ENCODE data around the gene EYS.
"Not testable (repeated sequence)": the region's sequence is repeated elsewhere in the genome, so short reads cannot be mapped to it uniquely, and the experiment has no call there.

The EYS gene

GRCh38 chr6:65633501-65633900, 73.5 kb downstream of the EYS start:
- DNase-seq (ENCODE audit: low spot score), result no peak

GRCh38 chr6:65631711-65632110, 75.3 kb downstream of the EYS start:
- DNase-seq (ENCODE audit: low spot score), result no peak

- not testable (repeated sequence) for DNase-seq (ENCODE audit: low spot score)
Observed at GRCh38 chr6:65627434-65627999, 79.5 kb downstream of the EYS start.

- DNase-seq (ENCODE audit: low spot score), result no peak
Observed at GRCh38 chr6:65627015-65627414, 80.0 kb downstream of the EYS start.

GRCh38 chr6:65623566-65623965, 83.5 kb downstream of the EYS start:
- no peak for DNase-seq (ENCODE audit: low spot score)

GRCh38 chr6:65610746-65611145, 96.3 kb downstream of the EYS start:
- no peak for DNase-seq (ENCODE audit: low spot score)

GRCh38 chr6:65595540-65595939, 111.5 kb downstream of the EYS start:
- DNase-seq (ENCODE audit: low spot score), result no peak

GRCh38 chr6:65570340-65570739, 136.7 kb downstream of the EYS start:
- no peak for DNase-seq (ENCODE audit: low spot score)

- no peak for DNase-seq (ENCODE audit: low spot score)
Observed at GRCh38 chr6:65569505-65569904, 137.5 kb downstream of the EYS start.

- not testable (repeated sequence) for DNase-seq (ENCODE audit: low spot score)
Observed at GRCh38 chr6:65569056-65569455, 138.0 kb downstream of the EYS start.

- no peak for DNase-seq (ENCODE audit: low spot score)
Observed at GRCh38 chr6:65566117-65566516, 140.9 kb downstream of the EYS start.

GRCh38 chr6:65558071-65558470, 149.0 kb downstream of the EYS start:
- no peak for DNase-seq (ENCODE audit: low spot score)

GRCh38 chr6:65557224-65557623, 149.8 kb downstream of the EYS start:
- DNase-seq (ENCODE audit: low spot score), result no peak

- DNase-seq (ENCODE audit: low spot score), result no peak
Observed at GRCh38 chr6:65546894-65547293, 160.1 kb downstream of the EYS start.

- DNase-seq (ENCODE audit: low spot score), result no peak
Observed at GRCh38 chr6:65545920-65546319, 161.1 kb downstream of the EYS start.

- no peak for DNase-seq (ENCODE audit: low spot score)
Observed at GRCh38 chr6:65538644-65539043, 168.4 kb downstream of the EYS start.

GRCh38 chr6:65537600-65537999, 169.4 kb downstream of the EYS start:
- no peak for DNase-seq (ENCODE audit: low spot score)

GRCh38 chr6:65531533-65531932, 175.5 kb downstream of the EYS start:
- DNase-seq (ENCODE audit: low spot score), result no peak

GRCh38 chr6:65524232-65524631, 182.8 kb downstream of the EYS start:
- DNase-seq (ENCODE audit: low spot score), result no peak

- no peak for DNase-seq (ENCODE audit: low spot score)
Observed at GRCh38 chr6:65505736-65506135, 201.3 kb downstream of the EYS start.

- DNase-seq (ENCODE audit: low spot score), result no peak
Observed at GRCh38 chr6:65501045-65501444, 206.0 kb downstream of the EYS start.

- not testable (repeated sequence) for DNase-seq (ENCODE audit: low spot score)
Observed at GRCh38 chr6:65483652-65484051, 223.4 kb downstream of the EYS start.

GRCh38 chr6:65469650-65470049, 237.4 kb downstream of the EYS start:
- DNase-seq (ENCODE audit: low spot score), result no peak

GRCh38 chr6:65468307-65468706, 238.7 kb downstream of the EYS start:
- DNase-seq (ENCODE audit: low spot score), result no peak

- no peak for DNase-seq (ENCODE audit: low spot score)
Observed at GRCh38 chr6:65461121-65461520, 245.9 kb downstream of the EYS start.

All from germinal center (tissue), 1 donor.